GM12878 (cell line): Measurements from ENCODE around the gene PDE6A. TPM values are rescaled to one million over a fixed set of nuclear protein-coding genes. Genes with fewer than 3 reads are reported as not detected.

Experiments
- ATAC-seq: fragments of 200-7000 bp; cut with Tn5 transposase; 3 replicates; pipeline ENCODE4 v1.9.1; 2020; ENCODE audit warnings: mild to moderate bottlenecking, moderate library complexity
- BruUV-seq: library from RNA; stranded (reverse); fragments of 400-500 nt; replicated peaks from 2 replicates; lab custom pipeline; 2021; lab: Mats Ljungman, UMichigan
- CTCF ChIA-PET: fragments of 300-600 bp; sonication (Branson Sonifier 250); formaldehyde crosslinking; extraction: SDS; loops from one replicate; lab custom pipeline; 2021; ENCODE audit warnings: inconsistent platforms; lab: Yijun Ruan, JAX
- POLR2A ChIA-PET: fragments of 350-600 bp; formaldehyde crosslinking; extraction: SDS; loops from one replicate; lab custom pipeline; 2021; ENCODE audit warnings: inconsistent platforms; lab: Charles Lee
- RAD21 ChIA-PET: fragments of 300-600 bp; sonication (Branson Sonifier 250); formaldehyde crosslinking; loops from one replicate; lab custom pipeline; 2023; ENCODE audit warnings: antibody characterized with exemption; ENCODE audit not compliant: unreplicated experiment; lab: Charles Lee
- SMC1A ChIA-PET: fragments of 300-600 bp; sonication (Branson Sonifier 250); formaldehyde crosslinking; loops from one replicate; lab custom pipeline; 2023; ENCODE audit not compliant: unreplicated experiment, uncharacterized antibody; lab: Charles Lee
- DNase-seq: peaks from one replicate; pipeline ENCODE4 v3.0.0-alpha.2; 2011; ENCODE audit warnings: low read depth, low spot score
- FAIRE-seq: peaks from 3 replicates; lab custom pipeline; 2011; peaks lifted over from hg19 to GRCh38; lab: Jason Lieb, UNC
- H2AFZ ChIP-seq: 2 replicates; pipeline ENCODE4 v1.6.0; 2011; ENCODE audit warnings: low read depth, low read length, control low read depth; ENCODE audit not compliant: control insufficient read depth
- H3K27ac ChIP-seq: 2 replicates; pipeline ENCODE4 v1.5.1; 2011; ENCODE audit warnings: control low read depth; ENCODE audit not compliant: control insufficient read depth, insufficient read depth
- H3K27me3 ChIP-seq, 2 experiments: replicated peaks in 1 of 2; 2 replicates each; pipeline versions ENCODE4 v1.6.0 to v1.6.1; 2011; ENCODE audit warnings: low read length in 1 of 2; ENCODE audit not compliant: control insufficient read depth in 2 of 2, insufficient read depth in 2 of 2
- H3K36me3 ChIP-seq, 2 experiments: 2 replicates each; pipeline ENCODE4 v1.5.1; 2011; ENCODE audit warnings: low read length in 1 of 2; ENCODE audit not compliant: control insufficient read depth in 2 of 2, insufficient read depth in 2 of 2
- H3K4me1 ChIP-seq: 2 replicates; pipeline ENCODE4 v1.6.1; 2011; ENCODE audit warnings: mild to moderate bottlenecking, low read length, moderate library complexity, mixed read lengths; ENCODE audit not compliant: control insufficient read depth, insufficient read depth
- H3K4me2 ChIP-seq: 2 replicates; pipeline ENCODE4 v1.6.0; 2011; ENCODE audit warnings: control low read depth; ENCODE audit not compliant: control insufficient read depth, insufficient read depth
- H3K4me3 ChIP-seq: fragments of 200-600 bp; sonication (generic); 2 replicates; pipeline ENCODE4 v1.5.1; 2016
- H3K79me2 ChIP-seq: 2 replicates; pipeline ENCODE4 v1.6.0; 2011; ENCODE audit warnings: low read length; ENCODE audit not compliant: control insufficient read depth, insufficient read depth
- H3K9ac ChIP-seq: 2 replicates; pipeline ENCODE4 v1.8.0; 2011; ENCODE audit warnings: low read length, control low read depth, mixed read lengths; ENCODE audit not compliant: control insufficient read depth, insufficient read depth
- H3K9me3 ChIP-seq: replicated peaks from 3 replicates; pipeline ENCODE4 v1.5.1; 2011; ENCODE audit warnings: mild to moderate bottlenecking, low read length; ENCODE audit not compliant: control insufficient read depth, insufficient read depth
- H4K20me1 ChIP-seq: 2 replicates; pipeline ENCODE4 v1.6.0; 2011; ENCODE audit not compliant: control insufficient read depth, insufficient read depth
- CHD4 ChIP-seq: fragments of 200-600 bp; sonication (generic); IDR thresholded peaks from 2 replicates; pipeline ENCODE4 v1.6.1; 2016; ENCODE audit warnings: mild to moderate bottlenecking
- CUX1 ChIP-seq: IDR thresholded peaks from 2 replicates; pipeline ENCODE4 v1.6.1; 2012; ENCODE audit warnings: improper control_type of control experiment, low read depth, low read length; ENCODE audit not compliant: insufficient replicate concordance
- HCFC1 ChIP-seq: fragments of 150-350 bp; IDR thresholded peaks from 2 replicates; pipeline ENCODE4 v1.6.1; 2014; ENCODE audit warnings: low read length
- IRF5 ChIP-seq: fragments of 450-650 bp; IDR thresholded peaks from 2 replicates; pipeline ENCODE4 v1.6.1; 2017; ENCODE audit warnings: borderline replicate concordance
- KDM1A ChIP-seq: fragments of 200-600 bp; sonication (generic); IDR thresholded peaks from 2 replicates; pipeline ENCODE4 v1.6.1; 2016; ENCODE audit warnings: borderline replicate concordance
- POLR2AphosphoS5 ChIP-seq: IDR thresholded peaks from 2 replicates; pipeline ENCODE4 v1.6.1; 2011; ENCODE audit warnings: mild to moderate bottlenecking, low read length, inconsistent platforms
- RFX5 ChIP-seq: IDR thresholded peaks from 2 replicates; pipeline ENCODE4 v1.6.1; 2011; ENCODE audit warnings: low read depth, low read length, improper control_type of control experiment
- SPI1 ChIP-seq: IDR thresholded peaks from 2 replicates; pipeline ENCODE4 v1.6.1; 2011; ENCODE audit warnings: low read depth, mild to moderate bottlenecking, low read length, moderate library complexity, borderline replicate concordance; ENCODE audit not compliant: insufficient read depth
- STAT3 ChIP-seq: IDR thresholded peaks from 2 replicates; pipeline ENCODE4 v1.6.1; 2011; ENCODE audit warnings: low read depth, low read length, improper control_type of control experiment
- TBL1XR1 ChIP-seq: IDR thresholded peaks from 2 replicates; pipeline ENCODE4 v1.6.1; 2012; ENCODE audit warnings: low read depth, low read length, improper control_type of control experiment
- WRNIP1 ChIP-seq: IDR thresholded peaks from 2 replicates; pipeline ENCODE4 v1.6.1; 2011; ENCODE audit warnings: low read depth, low read length, improper control_type of control experiment, borderline replicate concordance
- YY1 ChIP-seq: IDR thresholded peaks from 2 replicates; pipeline ENCODE4 v1.6.1; 2011; ENCODE audit warnings: low read depth, mild to moderate bottlenecking, low read length
- ZNF217 ChIP-seq: fragments of 450-650 bp; IDR thresholded peaks from 2 replicates; pipeline ENCODE4 v1.6.1; 2017; ENCODE audit warnings: antibody characterized with exemption, mild to moderate bottlenecking
- WGBS: methylation state at CpG from one replicate; pipeline ENCODE4 v1.1.6; 2016; ENCODE audit warnings: low lambda C conversion rate; ENCODE audit not compliant: insufficient replicate concordance, insufficient coverage; ENCODE audit errors: missing lambda C conversion rate; 5-methylcytosine and 5-hydroxymethylcytosine counted together
- in situ Hi-C: fragments of 300-500 bp; cut with MboI; formaldehyde crosslinking; loops from 9 replicates; pipeline ENCODE4 v1.14.3; 2018; ENCODE audit warnings: mixed read lengths
- intact Hi-C: fragments of 100-400 bp; cut with micrococcal nuclease; formaldehyde crosslinking; loops from one replicate; pipeline ENCODE4 v1.14.2; 2022; ENCODE audit not compliant: unreplicated experiment
- polyA plus RNA-seq, 11 experiments: library from polyadenylated mRNA; depleted of rRNA in 4 of 11; unstranded in 6 of 11; stranded (reverse) in 5 of 11; fragments of >200 nt; fragmentation: Nextera tagmentation in 4 of 11; fragmentation: Illumina TruSeq in 1 of 11; extraction: Ambion mirVana in 4 of 11; extraction: Trizol in 1 of 11; gene quantifications; 1 replicate in 1 of 11; 2 replicates in 10 of 11; pipeline versions ENCODE4 v1.2.1 to v1.2.3, GENCODE V29; 2011 to 2016; ENCODE audit warnings: inconsistent platforms in 2 of 11, missing spikeins in 2 of 11, low read depth in 1 of 11
- total RNA-seq, 4 experiments: library from RNA; depleted of rRNA in 3 of 4; stranded (reverse); fragments of >200 nt in 3 of 4; fragmentation: Illumina TruSeq in 1 of 4; extraction: Trizol in 1 of 4; gene quantifications; 2 replicates each; pipeline versions ENCODE4 v1.2.1 to v1.2.3, GENCODE V29; 2013 to 2021

Gene PDE6A
- total and polyA plus RNA-seq, 10 of the 15 experiments (the other 5 are each of a cell fraction or from before 2014, with no cell fraction given) = 0.05 to 0.26 TPM; not detected in 8

- Histone ChIP-seq H3K27me3 (no peaks in the 10 kb centered on the region), H3K9me3 (no peaks in the 10 kb centered on the region), H3K4me1 (no peaks in the 10 kb centered on the region), H3K4me3 (no peak overlapping the region), H3K9ac (no peak overlapping the region), H3K27ac (no peak overlapping the region), H3K36me3 (no peaks in the 10 kb centered on the region), H2AFZ (no peak overlapping the region), H4K20me1 (no peaks in the 10 kb centered on the region), H3K79me2 (no peaks in the 10 kb centered on the region), H3K4me2 (no peak overlapping the region)
- no TSS peak for BruUV-seq
- no peak for ATAC-seq
- FAIRE-seq = no peak
- POLR2A ChIA-PET = no interaction called here
- SMC1A ChIA-PET = interaction anchor here (1.1 kb wide), 1 partner anchor 316 kb away, joined by 3 read pairs; no protein-coding TSS in a partner anchor
- RAD21 ChIA-PET = interaction anchor here (0.6 kb wide), 1 partner anchor 23 kb away, joined by 5 read pairs; no protein-coding TSS in a partner anchor
- DNase-seq = no peak
- no peak for TF ChIP-seq CHD4
- TF ChIP-seq STAT3 = no peak
- no peak for TF ChIP-seq POLR2AphosphoS5
- no peak for TF ChIP-seq SPI1
- no peak for TF ChIP-seq CUX1
- no peak for TF ChIP-seq WRNIP1
- no peak for TF ChIP-seq ZNF217
- TF ChIP-seq IRF5 = no peak
- TF ChIP-seq RFX5 = no peak
- no peak for TF ChIP-seq YY1
- no peak for TF ChIP-seq TBL1XR1
- TF ChIP-seq KDM1A = no peak
- TF ChIP-seq HCFC1 = no peak
- CTCF ChIA-PET = interaction anchor here (1.2 to 2.7 kb wide), 2 partner anchors 40 to 258 kb away, joined by 4 to 8 read pairs; no protein-coding TSS in a partner anchor
- intact Hi-C loops (no loop called here), in situ Hi-C loops (no loop called here)
- WGBS = 43% methylated on average over 5 of the region's 5 CpGs
Observed at GRCh38 chr5:149892594-149892993, 52.0 kb downstream of the PDE6A start.
